Karpas-422 (cell line): ENCODE results near the gene CLDND2. TPM values are rescaled to one million over a fixed set of nuclear protein-coding genes. Genes with fewer than 3 reads are reported as not detected.

ENCODE experiments used
- DNase-seq: peaks from one replicate; pipeline ENCODE4 v3.0.0-alpha.2; 2015
- H2AFZ ChIP-seq: fragments of 200-600 bp; sonication (generic); 2 replicates; pipeline ENCODE4 v1.6.1; 2014; ENCODE audit warnings: antibody characterized with exemption, low read length, mixed read lengths
- H3K27ac ChIP-seq: fragments of 200-600 bp; sonication (generic); 2 replicates; pipeline ENCODE4 v1.5.1; 2014; ENCODE audit warnings: mild to moderate bottlenecking, low read length, moderate library complexity
- H3K27me3 ChIP-seq: fragments of 200-600 bp; sonication (generic); 2 replicates; pipeline ENCODE4 v1.6.1; 2014; ENCODE audit warnings: low read length, mixed read lengths
- H3K36me3 ChIP-seq: fragments of 200-600 bp; sonication (generic); 2 replicates; pipeline ENCODE4 v1.6.1; 2014; ENCODE audit warnings: low read length, mixed read lengths; ENCODE audit not compliant: insufficient read depth
- H3K4me1 ChIP-seq: fragments of 200-600 bp; sonication (generic); 2 replicates; pipeline ENCODE4 v1.6.1; 2014; ENCODE audit warnings: mild to moderate bottlenecking, low read length, mixed read lengths
- H3K4me2 ChIP-seq: fragments of 200-600 bp; sonication (generic); 2 replicates; pipeline ENCODE4 v1.6.1; 2014; ENCODE audit warnings: low read length, low read depth, mild to moderate bottlenecking; ENCODE audit not compliant: poor library complexity, severe bottlenecking
- H3K4me3 ChIP-seq: fragments of 200-600 bp; sonication (generic); 2 replicates; pipeline ENCODE4 v1.5.1; 2014; ENCODE audit warnings: mild to moderate bottlenecking, antibody characterized with exemption, low read length, mixed read lengths
- H3K79me2 ChIP-seq: fragments of 200-600 bp; sonication (generic); 2 replicates; pipeline ENCODE4 v1.6.1; 2014; ENCODE audit warnings: mild to moderate bottlenecking, low read length, mixed read lengths
- H3K9ac ChIP-seq: fragments of 200-600 bp; sonication (generic); 2 replicates; pipeline ENCODE4 v1.6.0; 2014; ENCODE audit warnings: low read length
- H3K9me2 ChIP-seq: fragments of 200-600 bp; sonication (generic), shearing (Covaris generic); replicated peaks from 2 replicates; pipeline ENCODE4 v1.6.0; 2014; ENCODE audit warnings: mild to moderate bottlenecking, low read length, moderate library complexity; ENCODE audit not compliant: insufficient read depth
- H3K9me3 ChIP-seq: fragments of 300-700, 200-600 bp; sonication (generic); 2 replicates; pipeline ENCODE4 v1.6.1; 2014; ENCODE audit warnings: low read length, mixed read lengths
- H4K20me1 ChIP-seq: fragments of 200-600 bp; sonication (generic); 2 replicates; pipeline ENCODE4 v1.6.1; 2014; ENCODE audit warnings: mild to moderate bottlenecking, antibody characterized with exemption, low read length, low read depth; ENCODE audit not compliant: insufficient read depth
- total RNA-seq: library from RNA; depleted of rRNA; stranded (reverse); fragments of >200 nt; shearing (Covaris generic); gene quantifications from 2 replicates; pipeline ENCODE4 v1.2.3, GENCODE V29; 2014; ENCODE audit warnings: low replicate concordance

Gene CLDND2
- total RNA-seq, 1 experiment from 2014 or later: not detected

- no peaks in the 10 kb centered on the region for H4K20me1 ChIP-seq
- peaks cover 39% of the 10 kb centered on the region for H3K4me1 ChIP-seq
- H3K36me3 ChIP-seq: no peaks in the 10 kb centered on the region
- no peak for DNase-seq
- no peaks in the 10 kb centered on the region for H3K9me2 ChIP-seq
- peaks cover 51% of the 10 kb centered on the region for H3K79me2 ChIP-seq
- H3K9me3 ChIP-seq: no peaks in the 10 kb centered on the region
- H3K27me3 ChIP-seq: no peaks in the 10 kb centered on the region
- peak within 1 kb of the TSS; percentile 95 for H3K4me2 ChIP-seq
- peak within 1 kb of the TSS; percentile 94 for H3K9ac ChIP-seq
- peak within 1 kb of the TSS; percentile 75 for H3K4me3 ChIP-seq
- peak within 1 kb of the TSS; percentile 92 for H3K27ac ChIP-seq
- H2AFZ ChIP-seq: peak within 1 kb of the TSS; percentile 15; the same call in 1 of the 2 replicates
These were observed 2.8 kb downstream of the CLDND2 start, which contains the start of gene ETFB for GRCh38 chr19:51365965-51366388. TSS of gene ETFB (minus strand) at chr19:51366388. CDS start at chr19:51366326, 62 bp downstream.

- no peaks in the 10 kb centered on the region for H3K36me3 ChIP-seq
- no peaks in the 10 kb centered on the region for H4K20me1 ChIP-seq
- peak overlapping the region; percentile 78 for H3K4me2 ChIP-seq
- peak overlapping the region; percentile 83 for H3K9ac ChIP-seq
- H3K4me3 ChIP-seq: peak overlapping the region; percentile 75
- peaks cover 52% of the 10 kb centered on the region for H3K79me2 ChIP-seq
- no peaks in the 10 kb centered on the region for H3K27me3 ChIP-seq
- peaks cover 39% of the 10 kb centered on the region for H3K4me1 ChIP-seq
- no peaks in the 10 kb centered on the region for H3K9me3 ChIP-seq
- no peaks in the 10 kb centered on the region for H3K9me2 ChIP-seq
- 0 out of 2 replicates have a peak overlapping the region, but pooled peaks have one; percentile 15 for H2AFZ ChIP-seq
- peak; percentile 83 for DNase-seq
- peak overlapping the region; percentile 75 for H3K27ac ChIP-seq
These were observed 3.4 kb downstream of the CLDND2 start for GRCh38 chr19:51365211-51365964.

- peaks cover 60% of the 10 kb centered on the region for H3K79me2 ChIP-seq
- H2AFZ ChIP-seq: no peak overlapping the region
- H3K9ac ChIP-seq: peak overlapping the region; percentile 38
- DNase-seq: peak; percentile 40
- no peaks in the 10 kb centered on the region for H3K9me3 ChIP-seq
- H3K4me1 ChIP-seq: peaks cover 39% of the 10 kb centered on the region
- H3K9me2 ChIP-seq: no peaks in the 10 kb centered on the region
- H3K27me3 ChIP-seq: no peaks in the 10 kb centered on the region
- no peaks in the 10 kb centered on the region for H3K36me3 ChIP-seq
- no peak overlapping the region for H3K27ac ChIP-seq
- no peak overlapping the region; the same call in 1 of the 2 replicates for H3K4me3 ChIP-seq
- peak overlapping the region; percentile 78 for H3K4me2 ChIP-seq
- no peaks in the 10 kb centered on the region for H4K20me1 ChIP-seq
These were observed 4.3 kb downstream of the CLDND2 start for GRCh38 chr19:51364200-51365106.

- H3K36me3 ChIP-seq: 0 out of 2 replicates have a peak, but pooled peaks cover 5% of the 10 kb centered on the region
- H2AFZ ChIP-seq: no peak overlapping the region
- no peak overlapping the region for H3K9ac ChIP-seq
- H3K4me3 ChIP-seq: no peak overlapping the region
- H4K20me1 ChIP-seq: no peaks in the 10 kb centered on the region
- no peaks in the 10 kb centered on the region for H3K9me3 ChIP-seq
- H3K27me3 ChIP-seq: no peaks in the 10 kb centered on the region
- H3K79me2 ChIP-seq: peaks cover 78% of the 10 kb centered on the region
- peak; percentile 38 for DNase-seq
- no peak overlapping the region for H3K4me2 ChIP-seq
- H3K9me2 ChIP-seq: no peaks in the 10 kb centered on the region
- H3K27ac ChIP-seq: no peak overlapping the region
- H3K4me1 ChIP-seq: peaks cover 29% of the 10 kb centered on the region
These were observed 7.6 kb downstream of the CLDND2 start for GRCh38 chr19:51361239-51361638.

- no peak overlapping the region for H3K9ac ChIP-seq
These were observed 9.5 kb downstream of the CLDND2 start for GRCh38 chr19:51359294-51359693.

DNA sequence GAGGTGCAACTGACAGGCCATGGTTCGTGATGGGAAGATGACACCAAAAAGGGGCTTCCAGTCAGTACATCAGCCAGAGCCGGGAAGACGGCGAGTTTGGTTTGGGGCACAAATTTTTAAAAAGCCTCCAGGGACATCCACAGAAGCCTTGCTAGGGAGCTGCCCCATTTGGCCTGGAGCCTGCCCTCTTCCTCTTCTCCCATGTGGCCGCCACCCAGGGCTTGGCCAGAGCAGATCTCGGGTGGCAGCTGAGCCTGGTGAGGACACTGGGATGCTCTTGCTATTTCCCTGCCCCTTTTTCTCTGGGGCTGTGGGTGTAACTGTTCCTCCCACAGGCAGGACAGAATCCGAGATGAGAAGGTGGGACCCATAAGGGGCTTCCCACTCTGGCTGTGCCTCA is 10.9 kb downstream of the CLDND2 start:
- no peak overlapping the region for H3K4me3 ChIP-seq
- H4K20me1 ChIP-seq: no peaks in the 10 kb centered on the region
- peaks cover 59% of the 10 kb centered on the region for H3K79me2 ChIP-seq
- no peaks in the 10 kb centered on the region for H3K9me2 ChIP-seq
- no peaks in the 10 kb centered on the region for H3K27me3 ChIP-seq
- H2AFZ ChIP-seq: no peak overlapping the region
- H3K27ac ChIP-seq: no peak overlapping the region
- no peaks in the 10 kb centered on the region for H3K9me3 ChIP-seq
- no peak for DNase-seq
- H3K9ac ChIP-seq: no peak overlapping the region
- 0 out of 2 replicates have a peak, but pooled peaks cover 7% of the 10 kb centered on the region for H3K36me3 ChIP-seq
- no peak overlapping the region for H3K4me2 ChIP-seq
- H3K4me1 ChIP-seq: peaks cover 7% of the 10 kb centered on the region

More at GRCh38 chr19:51359294-51359693, 9.5 kb downstream of the CLDND2 start:
- peak; percentile 42 for DNase-seq
- Histone ChIP-seq H3K9me3 (no peaks in the 10 kb centered on the region), H3K27ac (no peak overlapping the region), H2AFZ (no peak overlapping the region), H3K4me1 (peaks cover 18% of the 10 kb centered on the region), H3K4me2 (no peak overlapping the region), H4K20me1 (no peaks in the 10 kb centered on the region), H3K9me2 (no peaks in the 10 kb centered on the region), H3K36me3 (0 out of 2 replicates have a peak, but pooled peaks cover 7% of the 10 kb centered on the region), H3K79me2 (peaks cover 68% of the 10 kb centered on the region), H3K27me3 (no peaks in the 10 kb centered on the region), H3K4me3 (no peak overlapping the region)

DNA sequence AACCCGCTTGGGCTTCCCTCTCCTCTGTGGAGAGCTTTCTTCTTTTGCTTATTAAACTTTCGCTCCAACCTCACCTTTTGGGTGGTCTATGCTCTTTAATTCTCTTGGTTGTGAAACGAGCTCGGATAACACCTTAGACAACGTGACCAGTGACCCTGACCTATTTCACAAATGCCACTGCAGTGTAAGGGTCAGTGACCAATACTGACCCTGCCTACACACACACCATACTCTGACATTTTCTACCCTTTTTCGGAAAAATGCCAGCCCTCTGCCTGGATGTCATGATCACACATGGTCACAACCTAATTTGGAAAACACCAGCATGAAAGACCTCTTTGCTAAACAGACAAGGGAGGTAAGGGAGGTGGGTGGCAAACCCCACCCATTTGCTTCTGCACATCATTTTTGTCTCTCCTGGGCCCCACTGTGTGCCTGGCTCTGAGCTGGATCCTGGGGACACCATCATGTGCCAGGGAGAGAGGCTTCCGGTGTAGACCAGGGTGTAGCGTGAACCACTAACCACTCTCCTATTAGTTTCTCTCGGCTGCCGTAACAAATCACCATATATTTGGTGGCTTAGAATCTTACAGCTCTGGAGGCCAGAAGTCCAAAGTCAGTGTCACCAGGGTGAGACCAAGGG is 12.5 kb downstream of the CLDND2 start:
- H3K27ac ChIP-seq: no peak overlapping the region
- H2AFZ ChIP-seq: no peak overlapping the region
- H3K4me1 ChIP-seq: no peaks in the 10 kb centered on the region
- no peaks in the 10 kb centered on the region for H3K27me3 ChIP-seq
- no peak overlapping the region for H3K4me2 ChIP-seq
- H3K9me3 ChIP-seq: no peaks in the 10 kb centered on the region
- DNase-seq: no peak
- peaks cover 14% of the 10 kb centered on the region; the same call in 1 of the 2 replicates for H3K36me3 ChIP-seq
- H3K4me3 ChIP-seq: no peak overlapping the region
- no peak overlapping the region for H3K9ac ChIP-seq
- no peaks in the 10 kb centered on the region for H4K20me1 ChIP-seq
- H3K79me2 ChIP-seq: peaks cover 45% of the 10 kb centered on the region
- H3K9me2 ChIP-seq: no peaks in the 10 kb centered on the region
